GM11168 (cell line): ENCODE results near the gene BTC.
"Not testable (repeated sequence)": the region's sequence is repeated elsewhere in the genome, so short reads cannot be mapped to it uniquely, and the experiment has no call there.

ENCODE experiments used
- in situ Hi-C: fragments of 300-500 bp; cut with MboI; formaldehyde crosslinking; loops from one replicate; pipeline ENCODE4 v1.12.0; 2022; ENCODE audit warnings: low sequenced_read_pairs; ENCODE audit not compliant: unreplicated experiment

The BTC gene

GRCh38 chr4:74794382-74795010 lies at the start of gene BTC:
Gene BTC, minus strand, starts transcription at chr4:74794523. Its CDS starts 198 bp downstream, at chr4:74794325.
- in situ Hi-C loops = no loop called here

GRCh38 chr4:74840936-74841509 lies 46.7 kb upstream of the BTC start:
- in situ Hi-C loops = no loop called here

GRCh38 chr4:74838746-74839370 lies 44.5 kb upstream of the BTC start:
- in situ Hi-C loops = no loop called here

GRCh38 chr4:74830928-74831327 lies 36.6 kb upstream of the BTC start:
- in situ Hi-C loops = no loop called here

GRCh38 chr4:74823194-74823593 lies 28.9 kb upstream of the BTC start:
- in situ Hi-C loops = no loop called here

- in situ Hi-C loops = no loop called here
Observed at GRCh38 chr4:74822603-74823002, 28.3 kb upstream of the BTC start.

GRCh38 chr4:74821541-74821940 lies 27.2 kb upstream of the BTC start:
- in situ Hi-C loops = no loop called here

GRCh38 chr4:74814052-74814451 lies 19.7 kb upstream of the BTC start:
- in situ Hi-C loops = no loop called here

- in situ Hi-C loops = not testable (repeated sequence)
Observed at GRCh38 chr4:74812056-74812455, 17.7 kb upstream of the BTC start.

GRCh38 chr4:74805601-74806000 lies 11.3 kb upstream of the BTC start:
- in situ Hi-C loops = no loop called here

- in situ Hi-C loops = no loop called here
Observed at GRCh38 chr4:74800310-74800709, 6.0 kb upstream of the BTC start.

GRCh38 chr4:74796631-74797030 lies 2.3 kb upstream of the BTC start:
- in situ Hi-C loops = no loop called here

GRCh38 chr4:74793757-74794381 lies 454 bp downstream of the BTC start:
- in situ Hi-C loops = no loop called here

- in situ Hi-C loops = no loop called here
Observed at GRCh38 chr4:74790652-74791051, 3.7 kb downstream of the BTC start.

GRCh38 chr4:74789518-74789917 lies 4.8 kb downstream of the BTC start:
- in situ Hi-C loops = no loop called here

GRCh38 chr4:74777531-74777930 lies 16.8 kb downstream of the BTC start:
- in situ Hi-C loops = no loop called here

GRCh38 chr4:74772783-74773182 lies 21.5 kb downstream of the BTC start:
- in situ Hi-C loops = no loop called here

GRCh38 chr4:74772106-74772505 lies 22.2 kb downstream of the BTC start:
- in situ Hi-C loops = no loop called here

GRCh38 chr4:74770226-74770910 lies 24.0 kb downstream of the BTC start:
- in situ Hi-C loops = no loop called here

GRCh38 chr4:74768857-74769525 lies 25.3 kb downstream of the BTC start:
- in situ Hi-C loops = no loop called here
